CD4-positive, alpha-beta memory T cell (primary cell): Measurements from ENCODE around the gene GPATCH4. TPM values are rescaled to one million over a fixed set of nuclear protein-coding genes. Genes with fewer than 3 reads are reported as not detected.
A peak's percentile ranks its signal among the peaks of the same experiment; 100 is the strongest.
"Not testable (repeated sequence)": the region's sequence is repeated elsewhere in the genome, so short reads cannot be mapped to it uniquely, and the experiment has no call there.

Experiments used
- CTCF ChIA-PET: fragments of 350-600 bp; sonication (Branson Sonifier 250); formaldehyde crosslinking; loops from one replicate; lab custom pipeline; 2021; ENCODE audit warnings: inconsistent platforms; ENCODE audit not compliant: partially characterized antibody; lab: Charles Lee
- POLR2A ChIA-PET: fragments of 350-600 bp; sonication (Branson Sonifier 250); formaldehyde crosslinking; loops from one replicate; lab custom pipeline; 2021; ENCODE audit not compliant: partially characterized antibody; lab: Charles Lee
- DNase-seq, 5 donors: peaks; one replicate each; pipeline versions ENCODE4 v3.0.0 to v3.0.0-alpha.2; 2020 to 2022; ENCODE audit warnings: mixed read lengths in 1 of 5
- H3K27ac ChIP-seq: one replicate; pipeline ENCODE4 v1.7.0; 2013; ENCODE audit warnings: low read depth, low read length
- H3K27me3 ChIP-seq: 2 replicates; pipeline ENCODE4 v1.7.0; 2013; ENCODE audit warnings: mild to moderate bottlenecking, low read length, moderate library complexity; ENCODE audit not compliant: insufficient read depth
- H3K36me3 ChIP-seq: 2 replicates; pipeline ENCODE4 v1.7.0; 2013; ENCODE audit warnings: mild to moderate bottlenecking, low read length, moderate library complexity; ENCODE audit not compliant: insufficient read depth
- H3K4me1 ChIP-seq: 2 replicates; pipeline ENCODE4 v1.7.0; 2013; ENCODE audit warnings: mild to moderate bottlenecking, low read length, moderate library complexity; ENCODE audit not compliant: insufficient read depth
- H3K4me3 ChIP-seq, 2 donors: one replicate each; pipeline ENCODE4 v1.7.0; 2013; ENCODE audit warnings: low read length in 2 of 2, mild to moderate bottlenecking in 1 of 2
- H3K9me3 ChIP-seq, 2 donors: one replicate each; pipeline ENCODE4 v1.7.0; 2013; ENCODE audit warnings: low read length in 2 of 2, control low read depth in 1 of 2; ENCODE audit not compliant: control insufficient read depth in 1 of 2
- H3K27ac Mint-ChIP-seq, 7 donors: one replicate each; pipeline ENCODE4 v1.8.0; 2020 to 2021; ENCODE audit warnings: mixed read lengths in 7 of 7, mild to moderate bottlenecking in 6 of 7, inconsistent platforms in 3 of 7, moderate library complexity in 3 of 7
- H3K27me3 Mint-ChIP-seq, 2 donors: one replicate each; pipeline ENCODE4 v1.8.0; 2020 to 2021; ENCODE audit warnings: mixed read lengths in 2 of 2
- H3K36me3 Mint-ChIP-seq, 2 donors: one replicate each; pipeline ENCODE4 v1.8.0; 2020 to 2021; ENCODE audit warnings: mixed read lengths in 2 of 2, inconsistent platforms in 1 of 2, mild to moderate bottlenecking in 1 of 2
- H3K4me1 Mint-ChIP-seq, 4 donors: one replicate each; pipeline ENCODE4 v1.8.0; 2020 to 2021; ENCODE audit warnings: mixed read lengths in 4 of 4, mild to moderate bottlenecking in 1 of 4
- H3K4me3 Mint-ChIP-seq, 8 donors: one replicate each; pipeline ENCODE4 v1.8.0; 2020 to 2021; ENCODE audit warnings: mixed read lengths in 8 of 8, mild to moderate bottlenecking in 7 of 8, moderate library complexity in 6 of 8, inconsistent platforms in 3 of 8
- H3K9me3 Mint-ChIP-seq, 8 donors: one replicate each; pipeline ENCODE4 v1.8.0; 2020 to 2021; ENCODE audit warnings: mixed read lengths in 8 of 8, mild to moderate bottlenecking in 5 of 8, inconsistent platforms in 3 of 8, moderate library complexity in 1 of 8
- intact Hi-C: fragments of 100-400 bp; cut with micrococcal nuclease; formaldehyde crosslinking; loops from one replicate; pipeline ENCODE4 v1.15.1; 2023
- polyA plus RNA-seq, 2 donors: library from polyadenylated mRNA; unstranded; fragments of 300-500 nt; fragmentation: Illumina TruSeq; gene quantifications; one replicate each; pipeline ENCODE4 v1.2.3, GENCODE V29; 2021
- total RNA-seq, 2 experiments: library from RNA; stranded (reverse); gene quantifications; one replicate each; pipeline ENCODE4 v1.2.3, GENCODE V29; 2021

GPATCH4 gene
- total and polyA plus RNA-seq, 4 experiments from 2014 or later: 8.1 to 58.5 (median 28.8) TPM

DNA sequence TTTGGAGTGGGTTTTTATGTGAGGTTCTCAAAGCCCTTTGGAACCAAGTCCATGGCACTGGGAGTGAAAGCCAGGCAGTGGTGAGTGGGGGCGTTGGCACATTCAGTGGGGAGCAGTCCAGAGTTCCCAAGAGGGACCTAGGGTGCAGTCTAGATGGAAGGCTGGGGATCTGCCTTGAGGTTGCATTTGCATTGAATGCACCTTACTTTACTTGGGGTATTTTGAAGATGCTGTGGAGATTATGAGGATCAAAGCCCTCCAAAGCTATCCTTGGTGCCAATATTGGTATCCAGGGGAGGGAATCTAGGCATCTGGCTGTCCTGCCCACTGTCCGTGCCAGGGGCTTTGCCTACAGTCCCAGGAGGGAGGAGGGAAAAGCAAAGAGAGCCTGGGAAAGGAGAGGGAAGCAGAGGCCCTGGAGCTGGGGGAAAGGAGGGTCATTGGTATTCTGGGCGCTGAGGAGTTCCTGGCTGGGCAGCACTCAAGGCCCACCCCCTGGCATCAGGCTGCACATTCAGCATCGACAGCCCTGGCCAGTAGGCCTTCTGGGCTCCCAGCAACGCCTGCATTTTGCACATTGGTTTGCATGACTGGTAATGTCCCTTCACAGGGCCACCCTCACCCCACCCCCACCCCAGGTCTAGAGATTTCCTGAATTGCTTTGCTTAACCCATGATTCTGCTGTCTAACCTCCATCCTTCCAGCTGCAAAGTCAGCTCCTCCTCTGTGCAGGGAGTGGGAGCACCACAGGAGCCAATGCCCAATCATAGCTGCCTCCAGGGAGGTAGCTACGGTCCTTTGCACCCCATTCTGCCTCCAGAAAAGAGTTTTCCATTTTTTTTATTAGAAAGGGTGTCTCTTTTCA lies 39.8 kb upstream of the GPATCH4 start:
- no peaks in the 10 kb centered on the region for H3K36me3 ChIP-seq
- H3K27me3 ChIP-seq: peaks cover 64% of the 10 kb centered on the region
- peaks cover 32% of the 10 kb centered on the region for H3K4me1 ChIP-seq
- Mint-ChIP-seq H3K27ac (peak overlapping the region in 1 of 7 donors; percentile 55), H3K9me3 (peaks cover 0 to 3% (median 0%) of the 10 kb centered on the region in 8 donors), H3K36me3 (no peaks in the 10 kb centered on the region), H3K4me3 (peak overlapping the region in 7 of 8 donors; percentile 55 to 82 (median 70)), H3K27me3 (peaks cover 57 to 74% of the 10 kb centered on the region in 2 donors), H3K4me1 (peaks cover 12 to 35% (median 22%) of the 10 kb centered on the region in 4 donors)
- H3K4me3 ChIP-seq: no peak overlapping the region
- DNase-seq: no peak
- intact Hi-C loops: no loop called here
- no peak overlapping the region for H3K27ac ChIP-seq
- CTCF ChIA-PET: interaction anchor here (1.2 to 2.0 kb wide), 3 partner anchors 14 to 49 kb away, joined by 3 to 6 read pairs (median 6); no protein-coding TSS in a partner anchor
- no peaks in the 10 kb centered on the region for H3K9me3 ChIP-seq
- POLR2A ChIA-PET: interaction anchor here (0.6 kb wide), 1 partner anchor 1816 kb away, joined by 3 read pairs; no protein-coding TSS in a partner anchor

DNA sequence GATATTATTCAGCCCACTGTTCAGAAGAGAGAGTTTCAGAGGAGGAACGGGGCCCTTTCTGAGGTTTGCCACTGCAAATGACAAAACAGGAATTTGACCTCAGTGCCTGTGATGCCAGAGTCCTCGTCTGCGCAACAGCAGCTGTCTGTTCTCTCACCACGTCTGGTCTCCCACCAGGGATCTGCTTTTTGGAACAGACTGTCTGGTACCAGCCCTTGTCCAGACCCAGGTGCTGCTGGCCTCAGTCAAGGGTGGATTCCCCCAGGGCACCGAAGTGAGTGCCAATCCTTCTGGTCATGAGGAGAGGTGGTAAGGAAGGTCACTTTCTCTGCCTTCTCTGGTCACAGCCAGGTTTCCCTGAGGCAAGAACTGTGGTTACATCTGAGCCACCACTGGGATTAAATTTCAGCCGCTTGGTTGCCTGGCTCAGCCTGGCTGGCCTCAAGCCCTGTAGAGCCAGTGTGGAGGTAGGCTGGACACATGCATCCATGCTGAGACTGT lies 38.4 kb upstream of the GPATCH4 start:
- Mint-ChIP-seq H3K4me1 (peaks cover 12 to 29% (median 22%) of the 10 kb centered on the region in 4 donors), H3K36me3 (no peaks in the 10 kb centered on the region), H3K4me3 (no peak overlapping the region), H3K27me3 (peaks cover 57 to 70% of the 10 kb centered on the region in 2 donors), H3K9me3 (peaks cover 0 to 3% (median 0%) of the 10 kb centered on the region in 8 donors), H3K27ac (no peak overlapping the region)
- H3K4me1 ChIP-seq: peaks cover 32% of the 10 kb centered on the region
- intact Hi-C loops: no loop called here
- H3K9me3 ChIP-seq: no peaks in the 10 kb centered on the region
- POLR2A ChIA-PET: no interaction called here
- H3K36me3 ChIP-seq: no peaks in the 10 kb centered on the region
- H3K27ac ChIP-seq: no peak overlapping the region
- peaks cover 69% of the 10 kb centered on the region for H3K27me3 ChIP-seq
- no peak overlapping the region for H3K4me3 ChIP-seq
- CTCF ChIA-PET: interaction anchor here (3.1 kb wide), 1 partner anchor 12 kb away, joined by 11 read pairs; no protein-coding TSS in a partner anchor
- no peak for DNase-seq

DNA sequence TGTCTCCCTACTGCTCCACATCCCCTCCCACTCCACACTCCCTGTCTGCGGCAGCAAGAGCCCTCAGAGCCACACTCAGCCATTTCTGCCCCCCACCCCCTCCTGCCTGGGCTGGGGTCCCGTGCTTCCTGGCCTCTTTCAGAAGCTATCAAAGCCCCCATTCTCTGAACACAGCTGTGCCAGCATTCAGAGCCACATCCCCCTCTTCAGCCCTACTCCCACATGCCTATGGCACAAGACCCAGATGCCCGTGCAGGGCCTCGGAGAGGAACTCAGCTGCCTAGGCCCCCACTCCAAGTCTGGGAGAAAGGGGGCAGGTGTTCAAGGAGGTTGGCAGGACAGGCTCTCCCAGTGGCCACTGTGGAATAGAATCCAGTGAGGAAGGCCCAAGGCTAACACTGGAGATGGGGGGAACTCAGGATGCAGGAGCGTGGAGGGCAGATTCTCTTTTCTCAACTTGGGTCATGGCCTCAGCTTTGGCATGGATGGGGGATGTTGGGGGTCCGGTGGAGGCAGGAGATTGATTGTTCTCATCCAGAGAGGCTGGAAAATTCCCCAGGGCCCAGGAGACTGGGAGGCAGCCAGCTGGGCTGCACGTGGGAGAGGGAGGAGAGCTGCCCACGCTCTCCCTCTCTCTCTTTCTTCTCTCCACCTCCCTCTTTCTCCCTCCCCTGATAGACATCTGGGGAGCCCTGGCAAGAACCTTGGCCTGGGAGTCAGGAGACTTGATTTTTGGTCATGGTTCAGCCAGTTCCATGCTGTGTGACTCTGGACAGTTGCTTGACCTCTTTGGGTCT lies 37.1 kb upstream of the GPATCH4 start:
- peaks cover 0 to 3% (median 0%) of the 10 kb centered on the region in 8 donors for H3K9me3 Mint-ChIP-seq
- H3K27me3 ChIP-seq: peaks cover 57% of the 10 kb centered on the region
- intact Hi-C loops: no loop called here
- DNase-seq: no peak
- no peak overlapping the region for H3K27ac ChIP-seq
- H3K36me3 Mint-ChIP-seq: no peaks in the 10 kb centered on the region
- ChIA-PET POLR2A (no interaction called here), CTCF (interaction anchor here (3.1 kb wide), 1 partner anchor 11 kb away, joined by 11 read pairs; no protein-coding TSS in a partner anchor)
- H3K4me3 ChIP-seq: no peak overlapping the region
- no peaks in the 10 kb centered on the region for H3K36me3 ChIP-seq
- H3K4me3 Mint-ChIP-seq: no peak overlapping the region
- peaks cover 24% of the 10 kb centered on the region for H3K4me1 ChIP-seq
- no peaks in the 10 kb centered on the region for H3K9me3 ChIP-seq
- peaks cover 8 to 24% (median 17%) of the 10 kb centered on the region in 4 donors for H3K4me1 Mint-ChIP-seq
- H3K27ac Mint-ChIP-seq: no peak overlapping the region
- peaks cover 53 to 70% of the 10 kb centered on the region in 2 donors for H3K27me3 Mint-ChIP-seq

DNA sequence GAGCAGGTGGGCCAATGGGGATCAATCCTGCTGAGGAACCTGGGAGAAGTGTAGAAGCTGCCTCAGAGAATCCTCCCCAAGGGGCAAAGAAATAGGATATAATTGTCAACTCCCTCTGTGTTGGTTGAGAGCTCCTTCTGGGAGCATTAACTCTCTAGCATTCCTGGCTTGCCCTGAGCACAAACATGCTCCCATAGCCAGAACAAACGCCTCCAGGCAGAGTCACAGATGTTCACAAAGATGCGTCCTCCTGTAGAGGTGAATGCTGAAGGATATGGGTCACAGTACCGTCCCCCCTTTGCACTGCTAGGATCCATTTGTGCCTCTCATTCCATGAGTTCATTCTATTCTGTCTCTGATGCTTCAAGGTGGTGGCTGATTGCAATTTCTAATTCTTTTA lies 31.1 kb upstream of the GPATCH4 start:
- no peaks in the 10 kb centered on the region for H3K9me3 ChIP-seq
- no peak for DNase-seq
- H3K4me1 Mint-ChIP-seq: peaks cover 0 to 2% (median 0%) of the 10 kb centered on the region in 4 donors
- no peaks in the 10 kb centered on the region for H3K9me3 Mint-ChIP-seq
- CTCF ChIA-PET: interaction anchor here (1.0 kb wide), 1 partner anchor 46 kb away, joined by 3 read pairs; no protein-coding TSS in a partner anchor
- peaks cover 47 to 50% of the 10 kb centered on the region in 2 donors for H3K27me3 Mint-ChIP-seq
- no peak overlapping the region for H3K4me3 Mint-ChIP-seq
- intact Hi-C loops: no loop called here
- no peak overlapping the region for H3K4me3 ChIP-seq
- no peak overlapping the region for H3K27ac Mint-ChIP-seq
- no peaks in the 10 kb centered on the region for H3K4me1 ChIP-seq
- H3K36me3 Mint-ChIP-seq: no peaks in the 10 kb centered on the region
- no peaks in the 10 kb centered on the region for H3K36me3 ChIP-seq
- H3K27ac ChIP-seq: no peak overlapping the region
- POLR2A ChIA-PET: no interaction called here
- H3K27me3 ChIP-seq: peaks cover 8% of the 10 kb centered on the region

DNA sequence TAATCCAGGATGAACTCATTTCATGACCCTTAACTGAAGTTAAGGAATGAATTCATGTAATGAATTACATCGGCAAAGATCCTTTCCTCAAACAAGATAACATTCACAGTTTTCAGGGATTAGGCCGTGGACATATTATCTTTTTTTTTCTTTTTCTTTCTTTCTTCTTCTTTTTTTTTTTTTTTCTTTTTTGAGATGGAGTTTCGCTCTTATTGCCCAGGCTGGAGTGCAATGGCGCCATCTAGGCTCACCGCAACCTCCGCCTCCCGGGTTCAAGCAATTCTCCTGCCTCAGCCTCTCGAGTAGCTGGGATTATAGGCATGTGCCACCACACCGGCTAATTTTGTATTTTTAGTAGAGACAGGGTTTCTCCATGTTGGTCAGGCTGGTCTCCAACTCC lies 29.9 kb upstream of the GPATCH4 start:
- H3K9me3 Mint-ChIP-seq, H3K4me3 Mint-ChIP-seq, H3K4me1 ChIP-seq, intact Hi-C loops, H3K36me3 ChIP-seq, H3K4me3 ChIP-seq, POLR2A ChIA-PET, H3K4me1 Mint-ChIP-seq, H3K27ac Mint-ChIP-seq, H3K9me3 ChIP-seq, H3K36me3 Mint-ChIP-seq, H3K27ac ChIP-seq, DNase-seq: not testable (repeated sequence)
- CTCF ChIA-PET: interaction anchor here (0.7 to 9.0 kb wide), 3 partner anchors 12 to 91 kb away, joined by 3 to 153 read pairs (median 7); no protein-coding TSS in a partner anchor
- H3K27me3 ChIP-seq: peaks cover 14% of the 10 kb centered on the region
- peaks cover 47 to 49% of the 10 kb centered on the region in 2 donors for H3K27me3 Mint-ChIP-seq

DNA sequence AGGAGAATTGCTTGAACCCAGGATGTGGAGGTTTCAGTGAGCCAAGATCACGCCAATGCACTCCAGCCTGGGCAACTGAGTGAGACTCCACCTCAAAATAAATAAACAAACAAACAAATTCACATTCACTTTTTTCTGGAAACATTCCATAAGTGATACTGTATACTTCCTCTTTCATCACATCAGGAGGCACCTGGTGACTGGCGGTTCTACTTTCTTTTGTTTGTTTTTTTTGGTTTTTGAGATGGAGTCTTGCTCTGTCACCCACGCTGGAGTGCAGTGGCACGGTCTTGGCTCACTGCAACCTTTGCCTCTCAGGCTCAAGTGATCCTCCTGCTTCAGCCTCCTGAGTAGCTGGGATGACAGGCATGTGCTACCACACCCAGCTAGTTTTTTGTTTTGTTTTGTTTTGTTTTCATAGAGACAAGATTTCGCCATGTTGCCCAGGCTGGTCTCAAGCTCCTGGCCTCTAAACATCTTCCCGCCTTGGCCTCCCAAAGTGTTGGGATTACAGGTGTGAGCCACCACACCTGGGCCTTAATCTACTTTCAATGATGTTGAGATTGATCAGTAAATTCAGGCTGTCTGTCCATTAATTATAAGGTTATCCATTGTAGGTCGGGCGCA lies 28.7 kb upstream of the GPATCH4 start:
- Mint-ChIP-seq H3K36me3 (no peaks in the 10 kb centered on the region), H3K27me3 (peaks cover 46 to 50% of the 10 kb centered on the region in 2 donors), H3K4me3 (no peak overlapping the region), H3K9me3 (no peaks in the 10 kb centered on the region), H3K4me1 (peaks cover 5 to 9% (median 6%) of the 10 kb centered on the region in 4 donors), H3K27ac (no peak overlapping the region)
- peaks cover 9% of the 10 kb centered on the region for H3K4me1 ChIP-seq
- POLR2A ChIA-PET: no interaction called here
- CTCF ChIA-PET: interaction anchor here (0.7 to 9.0 kb wide), 4 partner anchors 10 to 96 kb away, joined by 3 to 153 read pairs (median 6); no protein-coding TSS in a partner anchor
- H3K27me3 ChIP-seq: peaks cover 10% of the 10 kb centered on the region
- intact Hi-C loops: loop anchor here (5.0 to 10.0 kb wide), 2 partner anchors 75 to 97 kb away; partner anchors contain the start of genes CRABP2, ISG20L2 and METTL25B
- DNase-seq: no peak
- no peaks in the 10 kb centered on the region for H3K36me3 ChIP-seq
- H3K9me3 ChIP-seq: no peaks in the 10 kb centered on the region
- H3K27ac ChIP-seq: no peak overlapping the region
- no peak overlapping the region for H3K4me3 ChIP-seq
